Hematopoietic multipotent progenitor cell treated with erythropoietin and hydrocortisone succinate and interleukin-3 and kit ligand, for 6 days (in vitro differentiated cells): ENCODE results near the gene ERAS.

Experiments used
- DNase-seq: peaks from one replicate; pipeline ENCODE4 v3.0.0-alpha.2; 2015

The ERAS gene, protein sequence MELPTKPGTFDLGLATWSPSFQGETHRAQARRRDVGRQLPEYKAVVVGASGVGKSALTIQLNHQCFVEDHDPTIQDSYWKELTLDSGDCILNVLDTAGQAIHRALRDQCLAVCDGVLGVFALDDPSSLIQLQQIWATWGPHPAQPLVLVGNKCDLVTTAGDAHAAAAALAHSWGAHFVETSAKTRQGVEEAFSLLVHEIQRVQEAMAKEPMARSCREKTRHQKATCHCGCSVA

DNA sequence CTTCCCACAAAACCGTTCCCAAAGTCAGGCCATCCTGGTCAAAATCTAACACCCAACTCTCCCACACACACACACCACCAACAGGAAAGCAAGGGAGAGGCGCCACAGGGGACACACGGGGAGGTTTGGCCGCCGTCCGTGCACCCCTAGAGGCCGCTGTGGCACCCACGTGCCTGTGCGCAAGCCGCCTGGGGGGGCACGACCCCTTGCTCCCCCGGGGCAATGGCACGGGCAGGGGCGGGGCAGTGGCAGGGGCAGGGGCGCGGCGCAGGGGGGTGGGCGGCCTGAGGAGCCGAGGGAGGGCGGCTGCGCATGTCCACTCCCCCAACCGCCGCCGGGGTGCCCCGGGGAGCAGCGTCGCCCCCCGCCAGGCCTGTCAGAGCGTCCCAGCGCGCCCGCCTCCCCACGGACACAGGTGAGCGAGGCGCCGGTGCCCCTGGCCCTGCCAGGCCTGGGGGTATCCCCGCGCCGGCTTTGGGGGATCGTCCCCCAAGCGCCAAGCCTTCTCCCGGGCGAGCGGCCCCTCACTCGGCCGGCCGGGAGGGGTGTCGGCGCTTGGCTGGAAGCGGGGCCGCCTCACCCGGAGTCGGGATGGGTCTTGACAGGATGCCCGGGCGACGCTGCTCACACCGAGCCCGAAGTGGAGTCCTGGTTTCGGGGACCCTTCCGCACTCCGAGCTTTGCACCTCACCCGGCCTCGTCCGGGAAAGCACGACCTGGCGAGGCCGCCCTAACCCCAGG lies at the start of gene ERAS:
Gene ERAS, plus strand, starts transcription at position 379 of the 741 bp plus-strand sequence. CDS start 2,611 bp downstream, outside the sequence.
- peak; percentile 32 for DNase-seq

DNA sequence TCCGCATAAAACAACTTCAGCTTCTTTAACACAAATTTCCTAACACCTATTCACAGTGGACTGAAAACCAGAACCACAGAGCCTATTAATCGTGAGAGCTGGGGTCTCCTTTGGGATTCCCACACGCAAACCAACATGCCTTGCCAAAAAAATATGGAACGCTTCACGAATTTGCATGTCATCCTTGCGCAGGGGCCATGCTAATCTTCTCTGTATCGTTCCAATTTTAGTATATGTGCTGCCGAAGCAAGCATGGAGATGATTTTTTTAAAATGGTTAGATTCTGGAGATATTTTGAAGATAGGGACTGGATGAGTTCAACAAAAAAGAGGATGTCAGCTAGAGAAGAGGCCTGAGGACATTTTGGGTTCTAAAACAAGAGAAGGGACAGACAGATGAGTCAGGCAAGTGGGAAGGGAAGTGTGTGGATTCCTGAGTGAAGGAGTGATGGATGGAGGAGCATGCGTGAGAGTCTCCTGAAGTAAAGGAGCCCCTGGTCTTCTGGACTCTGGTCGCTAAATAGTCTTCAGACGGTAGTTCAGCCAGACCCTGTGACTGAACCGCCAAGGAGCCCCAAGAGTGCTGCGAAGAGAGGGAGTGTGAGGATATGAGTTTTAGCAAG lies 49.4 kb upstream of the ERAS start:
- no peak for DNase-seq

DNA sequence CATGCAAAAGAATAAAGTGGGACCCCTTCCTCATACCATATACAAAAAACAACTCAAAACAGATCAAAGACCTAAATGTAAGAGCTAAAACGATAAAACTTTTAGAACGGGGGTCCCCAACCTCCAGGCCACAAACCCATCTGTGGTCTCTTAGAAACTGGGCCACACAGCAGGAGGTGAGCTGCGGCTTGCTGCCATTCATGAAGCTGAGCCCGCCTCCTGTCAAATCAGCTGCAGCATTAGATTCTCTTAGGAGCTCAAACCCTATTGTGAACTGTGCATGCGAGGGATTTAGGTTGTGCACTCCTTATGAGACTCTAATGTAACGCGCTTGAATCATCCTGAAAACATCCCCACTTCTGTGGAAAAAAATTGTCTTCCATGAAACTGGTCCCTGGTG lies 46.9 kb upstream of the ERAS start:
- DNase-seq: no peak

DNA sequence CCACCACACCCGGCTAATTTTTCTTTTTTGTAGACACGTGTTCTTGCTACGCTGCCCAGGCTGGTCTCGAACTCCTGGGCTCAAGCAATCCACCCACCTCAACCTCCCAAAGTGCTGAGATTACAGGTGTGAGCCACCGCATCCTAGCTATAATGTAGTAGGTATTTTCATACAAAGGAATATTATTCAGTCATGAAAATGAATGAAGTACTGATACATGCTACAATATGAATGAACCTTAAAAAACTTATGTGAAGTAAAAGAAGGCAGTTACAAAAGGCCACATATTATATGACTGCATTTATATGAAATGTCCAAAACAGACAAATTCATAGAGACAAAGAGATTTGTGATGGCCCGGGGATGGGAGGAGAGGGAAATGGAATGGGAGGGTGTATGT lies 44.6 kb upstream of the ERAS start:
- DNase-seq: no peak

DNA sequence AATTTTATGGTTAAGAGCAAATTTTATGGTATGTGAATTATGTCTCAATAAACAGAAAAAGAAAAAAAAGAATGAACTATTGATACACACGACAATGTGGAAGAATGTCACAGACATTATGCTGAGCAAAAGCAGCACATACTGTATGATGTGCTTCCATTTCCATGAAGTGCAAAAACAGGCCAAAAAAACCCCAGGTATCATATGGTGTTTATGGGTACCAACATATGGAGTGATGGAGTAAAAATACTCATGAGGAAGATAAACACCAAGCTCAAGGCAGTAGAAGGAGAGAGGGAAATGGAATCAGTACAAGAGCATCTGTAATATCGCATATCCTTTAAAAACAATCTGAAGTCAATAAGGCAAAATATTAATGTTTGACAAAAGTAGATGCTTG lies 44.1 kb upstream of the ERAS start:
- DNase-seq: no peak

DNA sequence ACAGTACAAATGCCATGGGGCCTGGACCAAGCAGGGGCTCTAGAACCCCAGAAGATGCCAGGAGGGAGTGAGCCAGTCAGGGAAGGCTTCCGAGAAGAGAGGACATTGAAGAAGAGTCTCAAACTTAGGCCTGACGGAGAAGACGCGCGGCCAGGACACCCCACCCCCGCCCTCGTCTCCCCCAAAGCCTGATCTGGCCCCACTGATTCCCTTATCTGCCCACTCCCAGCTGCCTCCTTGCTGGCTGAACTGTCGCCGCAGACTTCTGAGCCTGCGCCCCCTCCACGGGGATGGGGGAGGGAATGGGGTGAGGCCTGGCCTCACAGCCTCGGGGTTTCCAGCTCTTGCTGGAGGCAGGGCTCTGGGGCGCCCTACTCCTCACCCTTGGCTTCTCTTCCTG lies 43.5 kb upstream of the ERAS start:
- peak; percentile 93 for DNase-seq

DNA sequence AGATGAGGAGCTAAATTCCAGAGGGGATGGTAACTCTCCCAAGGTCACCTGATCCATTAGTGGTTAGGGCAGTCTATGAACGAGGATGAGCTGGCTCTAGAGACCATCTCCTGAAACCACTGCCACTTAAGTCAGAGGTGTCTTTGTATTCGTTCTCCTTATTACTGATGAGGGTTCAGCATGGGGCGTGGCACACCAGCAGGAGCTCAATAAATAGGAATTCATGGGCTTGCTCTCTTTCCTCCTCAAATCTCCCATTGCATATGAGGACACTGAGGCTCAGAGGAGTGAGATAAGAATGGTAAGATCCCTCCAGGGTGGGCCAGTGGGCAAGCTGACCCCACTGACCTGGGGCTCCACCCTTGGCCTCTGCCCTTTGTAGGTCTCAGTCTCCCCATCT lies 41.6 kb upstream of the ERAS start:
- peak; percentile 34 for DNase-seq

DNA sequence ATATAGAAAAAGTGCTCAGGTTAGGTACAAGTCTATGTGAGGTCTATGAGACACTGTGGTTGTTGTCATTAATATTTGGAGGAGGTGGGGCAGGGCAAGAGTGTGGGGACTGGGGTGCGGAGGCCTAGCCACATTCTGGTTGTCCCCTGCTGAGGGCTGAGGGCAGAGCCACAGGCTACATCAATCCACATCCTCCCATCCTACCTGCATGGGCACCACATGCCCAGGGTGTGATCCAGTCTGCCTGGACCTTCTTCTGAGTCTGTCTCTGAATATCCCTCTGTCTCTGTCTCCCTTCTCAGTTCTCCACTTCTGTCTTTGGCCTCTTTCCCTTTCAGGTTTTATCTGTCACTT lies 41.1 kb upstream of the ERAS start:
- DNase-seq: no peak

DNA sequence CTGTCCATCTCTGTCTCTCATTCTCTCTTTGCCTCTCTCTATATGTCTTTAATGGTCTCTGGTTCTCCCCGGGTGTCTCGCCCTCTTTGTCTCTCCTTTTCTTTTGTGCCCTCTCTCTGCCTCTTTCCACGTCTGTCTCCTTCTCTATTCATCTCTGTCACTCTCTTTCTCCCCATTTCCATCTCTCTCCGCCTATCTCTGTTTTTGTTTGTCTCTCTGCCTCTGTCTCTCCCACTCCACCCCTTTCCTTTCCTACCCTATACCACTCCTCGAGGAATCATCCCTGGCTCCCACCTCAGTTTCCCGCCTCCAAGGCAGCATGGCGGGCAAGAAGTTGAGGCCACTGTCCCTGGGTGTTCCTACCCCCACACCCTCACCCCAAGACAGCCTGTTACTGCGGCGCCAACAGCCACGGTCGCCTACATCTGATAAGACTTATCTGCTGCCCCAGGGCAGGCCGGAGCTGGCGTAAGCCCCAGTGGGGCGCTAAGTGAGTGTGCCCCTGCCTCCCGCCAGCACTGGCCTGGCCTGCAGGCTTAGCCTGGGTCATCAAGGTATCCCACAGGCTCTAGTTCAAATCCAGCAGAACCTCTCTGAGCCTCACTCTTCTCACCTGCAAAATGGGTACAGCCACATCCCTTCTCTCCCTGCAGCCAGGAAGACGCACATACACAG lies 40.6 kb upstream of the ERAS start:
- DNase-seq: peak; percentile 87

DNA sequence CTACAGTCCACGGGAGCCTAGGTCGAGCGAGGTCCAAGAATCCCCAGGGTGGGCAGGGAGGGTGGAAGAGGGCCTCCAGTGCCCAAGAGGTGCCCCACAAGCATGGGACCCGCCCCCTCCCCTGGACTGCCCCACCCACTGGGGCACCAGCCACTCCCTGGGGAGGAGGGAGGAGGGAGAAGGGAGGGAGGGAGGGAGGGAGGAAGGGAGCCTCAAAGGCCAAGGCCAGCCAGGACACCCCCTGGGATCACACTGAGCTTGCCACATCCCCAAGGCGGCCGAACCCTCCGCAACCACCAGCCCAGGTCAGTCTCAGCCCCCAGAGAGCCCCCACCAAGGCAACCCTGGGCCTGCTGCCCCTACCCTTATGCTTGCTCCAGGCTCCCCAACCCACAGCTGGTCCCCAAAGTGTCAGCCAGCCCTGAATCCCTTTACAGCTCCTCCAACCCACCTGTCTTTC lies 39.9 kb upstream of the ERAS start, which contains the start of gene GATA1:
Gene GATA1, plus strand, starts transcription at position 250 of the 460 bp plus-strand sequence. CDS start 4,520 bp downstream, outside the sequence.
- peak; percentile 86 for DNase-seq

DNA sequence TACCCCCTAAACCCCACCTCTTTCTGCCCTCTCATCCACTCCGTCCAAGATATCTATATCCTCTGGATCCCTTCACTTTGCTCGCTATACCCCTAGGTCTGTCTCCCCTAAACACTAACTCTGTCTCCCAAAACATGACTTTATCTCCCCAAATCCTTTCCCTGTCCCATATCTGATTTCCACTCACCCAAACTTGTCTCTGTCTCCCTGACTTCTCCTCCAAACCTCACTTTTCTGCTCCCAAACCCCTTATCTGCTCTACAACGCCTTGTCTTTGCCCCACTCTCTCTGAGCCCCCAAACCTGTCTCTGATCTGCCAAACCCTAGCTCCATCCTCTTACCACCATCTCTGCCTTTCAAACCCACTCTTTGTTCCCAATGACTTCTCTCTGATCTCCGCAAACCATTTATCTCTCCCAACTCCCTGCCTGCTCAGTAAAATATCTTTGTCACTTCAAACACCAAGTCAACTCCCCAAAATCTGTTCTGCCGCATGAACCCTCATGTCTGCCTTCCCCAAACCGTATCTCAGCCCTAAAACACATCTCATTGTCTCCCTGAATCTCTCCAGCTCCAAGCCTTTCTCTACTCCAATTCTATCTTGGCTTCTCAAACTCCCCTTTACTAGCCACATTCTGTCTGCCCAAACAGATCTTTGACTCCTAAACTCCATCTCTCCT lies 39.3 kb upstream of the ERAS start:
- no peak for DNase-seq

DNA sequence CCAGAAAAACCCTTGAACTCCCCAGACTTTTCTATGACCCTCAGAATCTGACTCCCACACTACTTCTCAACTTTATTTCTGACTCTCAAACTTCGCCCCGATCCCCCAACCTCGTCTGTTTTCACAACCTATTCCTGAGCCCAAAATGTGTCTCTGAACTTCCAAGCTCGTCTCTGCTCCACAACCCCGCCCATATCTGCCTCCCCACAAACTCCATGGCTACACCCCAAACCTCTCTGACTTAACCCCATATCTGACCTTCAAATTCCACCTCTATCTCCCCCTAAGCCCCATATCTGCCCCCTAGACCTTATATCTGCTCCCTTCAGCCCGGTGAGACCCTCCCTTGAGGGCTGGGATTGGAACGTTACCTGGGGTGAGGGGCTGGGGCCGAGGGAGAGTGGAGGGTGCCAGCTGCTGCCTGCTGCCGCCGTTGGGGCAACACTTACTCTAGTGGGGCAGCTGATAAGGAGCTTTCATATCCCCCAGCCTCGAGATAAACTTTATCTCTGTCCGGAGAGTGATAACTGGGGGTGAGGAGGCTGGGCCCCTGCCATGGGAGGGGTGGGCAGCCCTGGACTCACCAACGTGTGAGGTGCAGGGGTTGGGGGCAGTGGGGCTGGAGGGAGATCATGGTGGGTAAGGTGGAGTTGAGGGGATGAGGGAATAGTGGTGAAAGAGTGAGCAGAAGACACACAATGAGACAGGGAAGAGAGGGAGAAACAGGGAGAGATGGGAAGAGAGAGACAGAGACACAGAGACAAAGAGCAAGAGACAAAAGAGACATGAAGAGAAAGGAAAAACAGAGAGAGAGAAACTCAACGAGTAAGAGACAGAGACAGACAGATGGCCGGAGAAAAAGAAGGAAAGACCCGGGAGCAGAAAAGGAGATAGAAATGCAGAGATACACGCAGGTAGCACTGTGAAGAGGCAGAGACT lies 38.5 kb upstream of the ERAS start:
- peak; percentile 48 for DNase-seq

DNA sequence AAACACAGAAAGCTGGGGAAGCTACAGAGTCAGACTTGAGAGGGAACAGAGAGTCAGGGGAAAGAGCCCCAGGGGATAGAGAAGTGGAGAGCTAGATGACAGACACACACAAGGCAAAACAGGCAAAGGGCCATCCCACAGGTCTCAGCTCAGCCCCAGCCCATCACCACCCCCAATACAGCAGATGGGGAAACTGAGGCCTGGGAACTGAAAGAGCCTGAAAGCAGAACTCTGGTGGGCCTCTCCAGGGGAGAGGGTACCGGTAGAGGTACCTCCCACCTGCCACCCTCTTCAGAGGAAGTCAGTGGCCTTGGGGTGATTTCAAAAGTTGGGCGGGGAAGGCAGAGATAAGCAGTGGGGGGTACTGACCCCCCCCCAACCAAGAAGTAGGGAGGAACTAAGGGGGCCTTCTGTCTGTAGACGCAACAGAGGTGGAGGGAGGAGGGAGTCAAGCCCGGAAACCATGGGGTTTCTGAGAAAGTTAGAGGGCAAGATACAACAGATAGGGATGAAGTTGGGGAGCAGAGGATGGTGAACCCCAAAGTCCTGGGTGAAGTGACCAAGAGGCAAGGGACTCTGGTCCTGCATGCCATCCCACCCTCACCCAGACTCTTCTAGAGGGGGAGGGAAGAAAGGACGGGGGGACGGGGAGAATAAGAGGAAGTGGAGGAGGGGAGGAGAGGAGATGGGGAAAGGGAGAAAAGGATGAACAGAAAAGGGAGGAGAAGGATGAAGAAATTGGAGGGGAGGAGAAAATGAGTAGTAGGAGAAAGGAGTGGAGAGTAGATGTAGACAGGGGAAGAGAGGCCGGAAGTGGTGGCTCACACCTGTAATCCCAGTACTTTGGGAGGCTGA lies 36.7 kb upstream of the ERAS start:
- peak; percentile 74 for DNase-seq

DNA sequence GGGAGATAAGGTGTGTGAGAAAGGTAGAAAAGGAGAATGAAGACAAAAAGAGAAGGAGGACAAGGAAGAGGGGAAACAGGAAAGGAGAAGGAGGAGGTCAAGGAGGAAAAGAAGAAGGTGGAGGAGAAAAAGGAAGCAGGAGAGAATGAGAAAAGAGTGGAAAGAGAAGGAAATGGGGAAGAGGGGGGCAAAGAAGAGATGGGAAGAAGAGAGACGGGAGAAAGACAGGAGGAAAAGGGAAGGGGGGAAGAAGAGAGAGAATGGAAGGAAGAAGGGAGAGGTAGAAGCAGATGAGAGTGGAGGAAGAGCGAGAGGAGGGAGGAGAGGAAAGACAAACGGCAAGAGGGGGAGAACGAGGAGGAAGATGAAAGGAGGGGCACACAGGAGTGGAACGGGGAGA lies 35.8 kb upstream of the ERAS start:
- no peak for DNase-seq

DNA sequence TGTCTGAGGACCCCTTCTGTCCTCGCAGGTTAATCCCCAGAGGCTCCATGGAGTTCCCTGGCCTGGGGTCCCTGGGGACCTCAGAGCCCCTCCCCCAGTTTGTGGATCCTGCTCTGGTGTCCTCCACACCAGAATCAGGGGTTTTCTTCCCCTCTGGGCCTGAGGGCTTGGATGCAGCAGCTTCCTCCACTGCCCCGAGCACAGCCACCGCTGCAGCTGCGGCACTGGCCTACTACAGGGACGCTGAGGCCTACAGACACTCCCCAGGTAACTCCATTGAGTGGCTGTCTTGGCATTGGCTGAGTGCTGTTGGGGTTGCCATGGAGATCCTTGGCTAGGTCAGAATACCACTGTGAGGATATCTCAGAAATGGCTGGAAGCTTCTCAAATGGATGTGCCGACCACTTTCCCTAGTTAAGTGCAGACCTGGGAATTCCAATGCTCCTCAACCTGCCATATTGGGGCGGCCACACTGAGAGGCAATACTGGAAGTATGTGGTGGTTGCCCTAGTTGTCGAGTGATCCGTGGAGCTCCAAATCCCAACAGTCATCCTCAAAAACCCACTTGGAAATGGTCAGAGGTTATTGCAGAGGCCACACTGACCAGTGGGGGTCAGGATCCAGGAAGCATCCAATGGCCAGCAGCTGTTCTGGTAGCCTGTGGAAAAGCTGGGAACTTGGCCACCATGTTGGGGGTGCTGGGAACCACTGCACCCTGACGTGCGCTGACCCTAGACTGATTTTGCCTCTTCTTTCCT lies 35.1 kb upstream of the ERAS start:
- no peak for DNase-seq

DNA sequence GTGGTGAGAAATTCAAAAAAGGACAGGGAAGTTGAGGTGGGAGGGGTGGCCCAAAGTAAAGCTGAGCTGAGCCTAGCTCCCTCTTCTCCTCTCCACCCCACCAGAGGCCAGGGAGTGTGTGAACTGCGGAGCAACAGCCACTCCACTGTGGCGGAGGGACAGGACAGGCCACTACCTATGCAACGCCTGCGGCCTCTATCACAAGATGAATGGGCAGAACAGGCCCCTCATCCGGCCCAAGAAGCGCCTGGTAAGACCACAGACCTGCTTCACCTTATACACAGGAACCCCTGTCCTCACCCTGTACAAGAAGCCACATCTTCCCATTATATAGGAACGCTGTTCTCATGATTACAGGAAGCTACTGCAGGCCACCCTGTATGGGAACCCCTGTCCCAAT lies 34.1 kb upstream of the ERAS start:
- no peak for DNase-seq

DNA sequence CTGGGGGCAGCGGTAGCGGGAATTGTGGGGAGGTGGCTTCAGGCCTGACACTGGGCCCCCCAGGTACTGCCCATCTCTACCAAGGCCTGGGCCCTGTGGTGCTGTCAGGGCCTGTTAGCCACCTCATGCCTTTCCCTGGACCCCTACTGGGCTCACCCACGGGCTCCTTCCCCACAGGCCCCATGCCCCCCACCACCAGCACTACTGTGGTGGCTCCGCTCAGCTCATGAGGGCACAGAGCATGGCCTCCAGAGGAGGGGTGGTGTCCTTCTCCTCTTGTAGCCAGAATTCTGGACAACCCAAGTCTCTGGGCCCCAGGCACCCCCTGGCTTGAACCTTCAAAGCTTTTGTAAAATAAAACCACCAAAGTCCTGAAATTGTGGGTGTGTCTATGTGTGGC lies 32.4 kb upstream of the ERAS start:
- DNase-seq: no peak

DNA sequence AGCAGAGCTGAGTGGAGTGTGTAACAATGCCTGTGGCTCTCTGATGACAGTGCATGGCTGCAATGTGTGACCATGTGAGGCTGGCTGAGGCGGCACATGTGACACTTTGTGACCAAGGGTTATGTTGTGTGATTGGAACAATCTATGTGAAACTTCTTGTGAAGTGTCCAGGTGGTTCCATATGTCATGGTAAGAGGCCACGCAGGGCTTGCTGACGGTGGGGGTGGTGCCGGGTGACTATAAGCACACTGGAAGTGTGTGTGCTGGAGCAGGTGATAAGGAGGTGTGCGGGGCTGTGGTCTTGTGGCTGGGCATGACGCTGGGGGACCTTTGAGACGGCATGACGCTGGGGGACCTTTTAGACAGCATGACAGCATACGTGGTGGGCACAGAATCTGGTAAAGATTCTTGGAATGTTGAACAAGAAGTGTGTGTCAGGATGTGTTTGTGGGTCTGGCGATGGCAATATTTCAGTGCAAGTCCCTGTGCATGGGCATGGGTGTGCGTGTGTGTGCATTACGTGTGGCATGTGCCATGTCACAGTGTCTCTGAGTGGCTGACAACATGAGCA lies 31.9 kb upstream of the ERAS start:
- peak; percentile 79 for DNase-seq

DNA sequence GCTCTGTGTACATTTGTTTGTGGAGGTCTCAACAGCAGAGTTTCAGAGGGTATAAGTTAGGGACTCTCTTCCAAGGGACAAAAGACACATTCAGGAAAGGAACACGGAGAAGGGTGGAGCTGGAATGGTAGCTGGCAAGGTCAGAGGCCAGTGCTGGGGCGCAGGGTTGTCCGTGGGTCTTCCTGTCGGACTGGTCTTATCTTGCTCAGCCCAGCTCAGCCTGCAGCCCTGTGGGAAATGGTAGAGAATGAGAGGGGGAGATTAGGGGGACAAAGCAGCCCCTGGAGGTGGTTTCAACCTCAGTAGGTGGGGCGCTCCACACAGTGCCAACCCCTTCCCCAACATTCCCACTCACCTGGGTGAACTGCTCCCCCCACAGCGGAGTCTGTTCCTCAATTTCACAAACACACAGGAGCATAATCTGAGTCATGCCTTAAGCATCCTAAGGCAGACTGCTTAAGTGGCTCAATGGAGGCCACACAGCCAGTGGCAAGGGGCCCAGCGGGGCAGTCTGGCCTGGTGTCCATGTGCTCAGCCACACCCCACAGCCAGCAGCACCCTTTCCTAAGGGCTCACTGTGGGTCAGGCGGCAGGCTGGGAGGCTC lies 31.3 kb upstream of the ERAS start:
- DNase-seq: peak; percentile 54
